ENCODE measurements around the gene FBXO11.

FBXO11 gene

DNA sequence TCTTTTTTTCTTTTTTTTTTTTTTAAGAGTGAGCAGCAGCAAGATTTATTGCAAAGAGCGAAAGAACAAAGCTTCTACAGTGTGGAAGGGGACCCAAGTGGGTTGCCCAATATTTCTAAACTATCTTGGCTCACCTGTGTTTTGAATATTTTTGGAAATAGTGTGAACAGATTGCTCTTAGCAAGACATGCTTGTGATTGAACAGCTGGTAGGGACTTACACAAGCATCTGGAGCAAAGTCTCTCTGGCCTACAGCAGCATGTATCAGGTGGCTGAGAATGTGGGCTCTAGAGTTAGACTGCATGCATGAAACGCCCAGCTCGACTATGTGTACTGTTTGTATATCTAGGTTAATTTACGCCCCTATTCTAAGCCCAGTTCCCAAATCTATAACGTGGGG is 40.3 kb upstream of the FBXO11 start (continued):
- TF ChIP-seq, protein P1, sequence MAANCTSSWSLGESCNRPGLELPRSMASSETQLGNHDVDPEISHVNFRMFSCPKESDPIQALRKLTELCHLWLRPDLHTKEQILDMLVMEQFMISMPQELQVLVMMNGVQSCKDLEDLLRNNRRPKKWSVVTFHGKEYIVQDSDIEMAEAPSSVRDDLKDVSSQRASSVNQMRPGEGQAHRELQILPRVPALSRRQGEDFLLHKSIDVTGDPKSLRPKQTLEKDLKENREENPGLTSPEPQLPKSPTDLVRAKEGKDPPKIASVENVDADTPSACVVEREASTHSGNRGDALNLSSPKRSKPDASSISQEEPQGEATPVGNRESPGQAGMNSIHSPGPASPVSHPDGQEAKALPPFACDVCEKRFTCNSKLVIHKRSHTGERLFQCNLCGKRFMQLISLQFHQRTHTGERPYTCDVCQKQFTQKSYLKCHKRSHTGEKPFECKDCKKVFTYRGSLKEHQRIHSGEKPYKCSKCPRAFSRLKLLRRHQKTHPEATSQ (tag by site-specific recombination; IDR thresholded peaks at IDR 0.05) = no peak
- TF ChIP-seq ZNF555 (tag by site-specific recombination; conservative IDR thresholded peaks at IDR 0.05) = no peak
- no peak for TF ChIP-seq ZNF571 (tag by site-specific recombination; IDR thresholded peaks at IDR 0.05)
- no peak for TF ChIP-seq WT1 (tag by site-specific recombination; IDR thresholded peaks at IDR 0.05)
- TF ChIP-seq, protein P2, sequence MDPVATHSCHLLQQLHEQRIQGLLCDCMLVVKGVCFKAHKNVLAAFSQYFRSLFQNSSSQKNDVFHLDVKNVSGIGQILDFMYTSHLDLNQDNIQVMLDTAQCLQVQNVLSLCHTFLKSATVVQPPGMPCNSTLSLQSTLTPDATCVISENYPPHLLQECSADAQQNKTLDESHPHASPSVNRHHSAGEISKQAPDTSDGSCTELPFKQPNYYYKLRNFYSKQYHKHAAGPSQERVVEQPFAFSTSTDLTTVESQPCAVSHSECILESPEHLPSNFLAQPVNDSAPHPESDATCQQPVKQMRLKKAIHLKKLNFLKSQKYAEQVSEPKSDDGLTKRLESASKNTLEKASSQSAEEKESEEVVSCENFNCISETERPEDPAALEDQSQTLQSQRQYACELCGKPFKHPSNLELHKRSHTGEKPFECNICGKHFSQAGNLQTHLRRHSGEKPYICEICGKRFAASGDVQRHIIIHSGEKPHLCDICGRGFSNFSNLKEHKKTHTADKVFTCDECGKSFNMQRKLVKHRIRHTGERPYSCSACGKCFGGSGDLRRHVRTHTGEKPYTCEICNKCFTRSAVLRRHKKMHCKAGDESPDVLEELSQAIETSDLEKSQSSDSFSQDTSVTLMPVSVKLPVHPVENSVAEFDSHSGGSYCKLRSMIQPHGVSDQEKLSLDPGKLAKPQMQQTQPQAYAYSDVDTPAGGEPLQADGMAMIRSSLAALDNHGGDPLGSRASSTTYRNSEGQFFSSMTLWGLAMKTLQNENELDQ (tag by site-specific recombination; IDR thresholded peaks at IDR 0.05; ENCODE audit: low read depth) = no peak
- no peak for TF ChIP-seq ZNF660 (tag by site-specific recombination; IDR thresholded peaks at IDR 0.05)
- no peak for TF ChIP-seq ZNF521 (tag by site-specific recombination; IDR thresholded peaks at IDR 0.05)
- TF ChIP-seq SETDB1 (IDR thresholded peaks at IDR 0.05; ENCODE audit: insufficient read length, low read length) = no peak
- TF ChIP-seq, protein P3, sequence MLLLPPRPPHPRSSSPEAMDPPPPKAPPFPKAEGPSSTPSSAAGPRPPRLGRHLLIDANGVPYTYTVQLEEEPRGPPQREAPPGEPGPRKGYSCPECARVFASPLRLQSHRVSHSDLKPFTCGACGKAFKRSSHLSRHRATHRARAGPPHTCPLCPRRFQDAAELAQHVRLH (tag by site-specific recombination; IDR thresholded peaks at IDR 0.05) = no peak
- TF ChIP-seq ZNF544 (tag by site-specific recombination; IDR thresholded peaks at IDR 0.05) = no peak
- TF ChIP-seq ZNF138 (tag by site-specific recombination; IDR thresholded peaks at IDR 0.05; ENCODE audit: borderline replicate concordance) = no peak
- no peak for TF ChIP-seq ZNF350 (tag by site-specific recombination; IDR thresholded peaks at IDR 0.05)

DNA sequence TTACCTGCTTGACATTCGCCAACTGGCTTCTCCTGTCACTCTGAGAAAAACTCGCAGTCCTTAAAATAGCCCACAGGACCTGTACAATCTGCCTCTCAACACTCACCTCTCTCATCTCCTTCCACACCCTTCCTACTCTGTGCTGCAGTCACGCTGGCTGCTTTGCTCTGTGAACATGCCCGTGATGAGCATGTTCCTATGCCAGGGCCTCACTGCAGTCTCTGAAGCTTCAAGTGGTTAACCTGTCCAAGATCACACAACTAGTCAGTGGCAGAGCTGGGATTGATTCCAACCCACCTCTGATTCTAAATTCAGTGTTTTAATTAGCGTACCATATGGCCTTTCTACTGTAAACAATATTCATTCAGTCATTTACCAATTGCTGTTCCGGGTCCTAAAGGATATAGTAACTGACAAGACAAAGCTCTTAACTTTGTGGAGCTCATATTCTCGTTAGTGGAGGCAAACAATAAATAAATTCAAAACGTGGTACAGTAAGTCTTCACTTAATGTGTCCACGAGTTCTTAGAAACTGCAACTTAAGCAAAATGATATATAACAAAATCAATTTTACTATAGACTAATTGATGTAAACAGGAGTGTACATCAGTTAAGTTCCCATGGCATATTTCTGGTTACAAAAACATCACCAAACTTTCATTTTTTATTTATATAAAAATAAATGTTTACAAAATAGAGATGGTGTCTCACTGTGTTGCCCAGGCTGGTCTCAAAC is 38.9 kb upstream of the FBXO11 start:
- TF ChIP-seq, protein P4, sequence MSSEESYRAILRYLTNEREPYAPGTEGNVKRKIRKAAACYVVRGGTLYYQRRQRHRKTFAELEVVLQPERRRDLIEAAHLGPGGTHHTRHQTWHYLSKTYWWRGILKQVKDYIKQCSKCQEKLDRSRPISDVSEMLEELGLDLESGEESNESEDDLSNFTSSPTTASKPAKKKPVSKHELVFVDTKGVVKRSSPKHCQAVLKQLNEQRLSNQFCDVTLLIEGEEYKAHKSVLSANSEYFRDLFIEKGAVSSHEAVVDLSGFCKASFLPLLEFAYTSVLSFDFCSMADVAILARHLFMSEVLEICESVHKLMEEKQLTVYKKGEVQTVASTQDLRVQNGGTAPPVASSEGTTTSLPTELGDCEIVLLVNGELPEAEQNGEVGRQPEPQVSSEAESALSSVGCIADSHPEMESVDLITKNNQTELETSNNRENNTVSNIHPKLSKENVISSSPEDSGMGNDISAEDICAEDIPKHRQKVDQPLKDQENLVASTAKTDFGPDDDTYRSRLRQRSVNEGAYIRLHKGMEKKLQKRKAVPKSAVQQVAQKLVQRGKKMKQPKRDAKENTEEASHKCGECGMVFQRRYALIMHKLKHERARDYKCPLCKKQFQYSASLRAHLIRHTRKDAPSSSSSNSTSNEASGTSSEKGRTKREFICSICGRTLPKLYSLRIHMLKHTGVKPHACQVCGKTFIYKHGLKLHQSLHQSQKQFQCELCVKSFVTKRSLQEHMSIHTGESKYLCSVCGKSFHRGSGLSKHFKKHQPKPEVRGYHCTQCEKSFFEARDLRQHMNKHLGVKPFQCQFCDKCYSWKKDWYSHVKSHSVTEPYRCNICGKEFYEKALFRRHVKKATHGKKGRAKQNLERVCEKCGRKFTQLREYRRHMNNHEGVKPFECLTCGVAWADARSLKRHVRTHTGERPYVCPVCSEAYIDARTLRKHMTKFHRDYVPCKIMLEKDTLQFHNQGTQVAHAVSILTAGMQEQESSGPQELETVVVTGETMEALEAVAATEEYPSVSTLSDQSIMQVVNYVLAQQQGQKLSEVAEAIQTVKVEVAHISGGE (tag by site-specific recombination; conservative IDR thresholded peaks at IDR 0.05; ENCODE audit: low read depth) = no peak
- no peak for TF ChIP-seq ZXDB (tag by site-specific recombination; IDR thresholded peaks at IDR 0.05)
- no peak for TF ChIP-seq ZNF658 (tag by site-specific recombination; IDR thresholded peaks at IDR 0.05)
- no peak for TF ChIP-seq REPIN1 (tag by site-specific recombination; IDR thresholded peaks at IDR 0.05; ENCODE audit: low read depth)
- no peak for TF ChIP-seq ZNF777 (tag by site-specific recombination; IDR thresholded peaks at IDR 0.05; ENCODE audit: borderline replicate concordance)
- TF ChIP-seq ZBTB17 (tag by site-specific recombination; IDR thresholded peaks at IDR 0.05) = no peak
- TF ChIP-seq, protein P5, sequence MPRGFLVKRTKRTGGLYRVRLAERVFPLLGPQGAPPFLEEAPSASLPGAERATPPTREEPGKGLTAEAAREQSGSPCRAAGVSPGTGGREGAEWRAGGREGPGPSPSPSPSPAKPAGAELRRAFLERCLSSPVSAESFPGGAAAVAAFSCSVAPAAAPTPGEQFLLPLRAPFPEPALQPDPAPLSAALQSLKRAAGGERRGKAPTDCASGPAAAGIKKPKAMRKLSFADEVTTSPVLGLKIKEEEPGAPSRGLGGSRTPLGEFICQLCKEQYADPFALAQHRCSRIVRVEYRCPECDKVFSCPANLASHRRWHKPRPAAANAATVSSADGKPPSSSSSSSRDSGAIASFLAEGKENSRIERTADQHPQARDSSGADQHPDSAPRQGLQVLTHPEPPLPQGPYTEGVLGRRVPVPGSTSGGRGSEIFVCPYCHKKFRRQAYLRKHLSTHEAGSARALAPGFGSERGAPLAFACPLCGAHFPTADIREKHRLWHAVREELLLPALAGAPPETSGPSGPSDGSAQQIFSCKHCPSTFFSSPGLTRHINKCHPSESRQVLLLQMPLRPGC (tag by site-specific recombination; IDR thresholded peaks at IDR 0.05) = no peak
- TF ChIP-seq ZBTB48 (tag by site-specific recombination; IDR thresholded peaks at IDR 0.05) = no peak
- TF ChIP-seq GLI2 (tag by site-specific recombination; IDR thresholded peaks at IDR 0.05; ENCODE audit: borderline replicate concordance, low read depth) = no peak
- TF ChIP-seq, protein P6, sequence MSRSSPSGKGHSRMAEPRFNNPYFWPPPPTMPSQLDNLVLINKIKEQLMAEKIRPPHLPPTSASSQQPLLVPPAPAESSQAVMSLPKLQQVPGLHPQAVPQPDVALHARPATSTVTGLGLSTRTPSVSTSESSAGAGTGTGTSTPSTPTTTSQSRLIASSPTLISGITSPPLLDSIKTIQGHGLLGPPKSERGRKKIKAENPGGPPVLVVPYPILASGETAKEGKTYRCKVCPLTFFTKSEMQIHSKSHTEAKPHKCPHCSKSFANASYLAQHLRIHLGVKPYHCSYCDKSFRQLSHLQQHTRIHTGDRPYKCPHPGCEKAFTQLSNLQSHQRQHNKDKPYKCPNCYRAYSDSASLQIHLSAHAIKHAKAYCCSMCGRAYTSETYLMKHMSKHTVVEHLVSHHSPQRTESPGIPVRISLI (tag by site-specific recombination; IDR thresholded peaks at IDR 0.05) = no peak
- no peak for TF ChIP-seq ZNF48 (tag by site-specific recombination; IDR thresholded peaks at IDR 0.05)
- TF ChIP-seq ZNF138 (tag by site-specific recombination; IDR thresholded peaks at IDR 0.05; ENCODE audit: borderline replicate concordance) = no peak
- TF ChIP-seq ZNF24 (tag by site-specific recombination; IDR thresholded peaks at IDR 0.05) = no peak
- no peak for TF ChIP-seq IKZF3 (tag by site-specific recombination; IDR thresholded peaks at IDR 0.05)
- no peak for TF ChIP-seq ZNF830 (tag by site-specific recombination; IDR thresholded peaks at IDR 0.05; ENCODE audit: low read depth)
- Histone ChIP-seq H3K27ac (ENCODE audit: extremely low read depth, low read depth, low read length) (no peak overlapping the region), H3K4me1 (ENCODE audit: control insufficient read depth, insufficient read depth, low read length) (no peaks in the 10 kb centered on the region), H3K36me3 (ENCODE audit: control insufficient read depth in 2 of 2, insufficient read depth in 1 of 2, low read length in 2 of 2) (no peaks in the 10 kb centered on the region), H3K4me3 (ENCODE audit: low read depth, low read length) (no peak overlapping the region), H3K9me3 (ENCODE audit: control insufficient read depth, insufficient read depth, low read depth, low read length) (no peaks in the 10 kb centered on the region)
- CTCF ChIA-PET = no interaction called here
- POLR2A ChIA-PET = no interaction called here
